CD4-positive, alpha-beta T cell treated with Interleukin-15 for 1 hour (primary cell): ENCODE results near the gene GRIK2.
"Not testable (repeated sequence)": the region's sequence is repeated elsewhere in the genome, so short reads cannot be mapped to it uniquely, and the experiment has no call there.

Experiments used
- DNase-seq: peaks from one replicate; pipeline ENCODE4 v3.0.0-alpha.2; 2020

Gene GRIK2

GRCh38 chr6:101544286-101544685 lies 150.8 kb downstream of the GRIK2 start:
- DNase-seq = no peak

DNA sequence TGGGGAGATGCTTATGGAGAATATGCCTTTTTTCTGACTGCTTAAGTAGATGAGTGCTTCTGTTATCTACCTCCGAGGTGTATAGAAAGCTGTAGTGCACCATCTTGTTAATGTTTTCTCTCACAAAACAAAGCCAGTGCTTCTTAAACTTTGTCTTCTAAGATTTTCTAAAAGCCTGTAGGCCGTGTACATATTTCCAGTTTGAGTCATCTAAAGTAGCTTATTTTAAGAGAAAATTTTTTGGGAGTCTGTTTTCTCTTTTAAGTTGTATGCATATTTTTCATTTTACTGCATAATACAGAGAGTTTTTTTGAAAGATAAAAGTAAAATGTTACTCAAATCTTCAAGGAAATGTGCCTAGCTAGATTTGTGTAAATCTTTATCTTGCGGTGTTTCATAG lies 151.7 kb downstream of the GRIK2 start:
- no peak for DNase-seq

DNA sequence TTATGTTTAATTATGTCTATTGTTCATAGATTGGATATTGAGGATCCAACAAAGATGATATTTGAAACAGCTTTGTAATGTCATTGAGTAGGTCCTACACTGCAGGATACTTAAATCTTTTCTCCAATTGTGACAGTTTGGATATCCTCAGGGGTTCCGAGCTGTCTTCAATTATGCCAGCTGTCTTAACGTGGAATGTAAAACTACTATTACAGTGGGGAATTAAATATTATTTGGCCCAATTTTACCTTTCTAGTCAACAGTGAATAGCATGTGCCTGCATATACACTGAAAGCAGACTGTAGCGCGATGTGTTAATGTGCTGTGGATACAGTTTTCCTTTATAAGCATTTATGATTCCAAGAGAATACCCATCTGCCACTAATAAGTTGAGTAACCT lies 156.9 kb downstream of the GRIK2 start:
- DNase-seq = no peak

DNA sequence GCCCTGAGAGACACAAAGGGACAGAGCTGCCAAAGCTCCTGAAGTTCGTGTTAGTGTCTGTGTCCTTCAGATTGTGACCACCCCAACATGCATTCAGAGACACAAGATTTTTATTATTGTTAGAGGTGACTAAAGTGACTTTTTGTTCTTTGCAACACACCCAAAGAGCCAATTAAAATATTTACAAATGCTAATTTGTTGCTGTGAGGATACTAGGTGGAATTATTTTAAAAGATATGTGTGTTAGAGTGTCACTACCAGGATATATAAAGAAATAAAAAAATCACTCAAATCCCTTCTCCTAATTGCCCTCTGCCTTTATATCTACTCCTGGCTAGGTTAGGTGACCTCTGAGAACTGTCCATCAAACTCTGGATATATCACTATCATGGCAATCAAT lies 160.7 kb downstream of the GRIK2 start:
- no peak for DNase-seq

GRCh38 chr6:101558712-101559111 lies 165.2 kb downstream of the GRIK2 start:
- DNase-seq = no peak

GRCh38 chr6:101572627-101573026 lies 179.1 kb downstream of the GRIK2 start:
- no peak for DNase-seq

DNA sequence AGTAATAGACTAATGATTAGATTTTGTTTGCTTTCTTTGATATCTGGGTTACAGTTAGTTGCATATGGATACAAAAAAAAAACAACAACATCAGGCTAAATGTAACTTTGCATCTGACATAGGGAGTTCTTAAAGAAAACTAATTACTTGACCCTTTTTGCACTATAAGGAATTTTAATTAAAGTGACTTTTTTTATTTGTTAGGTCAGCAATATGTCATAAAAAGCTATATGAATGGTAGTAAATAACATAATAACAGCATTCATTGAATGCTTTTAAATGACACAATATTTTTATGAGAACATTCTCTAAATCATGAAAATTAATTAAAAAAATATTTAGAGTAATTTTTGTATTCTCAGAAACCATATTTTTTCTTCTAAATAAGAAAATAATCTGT lies 183.6 kb downstream of the GRIK2 start:
- no peak for DNase-seq

- DNase-seq = no peak
Measured at GRCh38 chr6:101578306-101578705, 184.8 kb downstream of the GRIK2 start.

DNA sequence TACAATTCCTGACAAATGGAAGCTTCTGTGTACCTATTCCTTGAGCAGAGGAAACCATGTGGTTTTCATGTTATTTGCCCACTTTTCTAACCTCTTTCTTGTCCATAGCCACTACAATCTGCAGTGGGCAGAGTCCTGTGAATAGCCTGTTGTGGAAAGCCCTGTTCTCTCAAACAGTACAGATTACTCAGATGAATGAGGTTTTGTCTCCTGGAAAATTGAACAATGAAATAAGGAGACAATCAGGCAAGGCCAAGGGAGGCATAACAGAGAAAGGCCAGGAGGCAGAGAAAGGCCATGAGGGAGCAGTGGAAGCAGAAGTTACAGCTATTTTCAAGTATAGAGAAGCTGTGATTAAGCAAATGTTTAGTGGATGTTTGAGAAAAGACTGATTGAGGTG lies 189.3 kb downstream of the GRIK2 start:
- no peak for DNase-seq

DNA sequence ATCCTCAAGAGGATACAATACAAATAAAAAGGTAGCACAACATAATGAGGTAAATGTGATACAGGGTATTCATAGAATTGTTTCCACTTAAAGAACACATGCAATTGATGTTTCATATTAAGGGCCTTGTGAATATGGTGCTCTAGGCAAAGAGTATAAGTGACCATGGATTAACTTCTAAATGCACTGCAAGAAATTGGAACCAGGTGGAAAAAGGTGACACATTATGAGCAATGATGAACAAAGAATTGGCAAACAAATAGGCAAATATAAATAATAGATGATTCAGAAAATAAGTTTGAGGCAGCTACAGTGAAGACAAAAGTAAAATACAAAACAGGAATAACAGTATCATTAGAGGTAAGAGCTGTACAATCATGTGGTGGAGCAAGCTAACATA lies 192.0 kb downstream of the GRIK2 start:
- DNase-seq = no peak

DNA sequence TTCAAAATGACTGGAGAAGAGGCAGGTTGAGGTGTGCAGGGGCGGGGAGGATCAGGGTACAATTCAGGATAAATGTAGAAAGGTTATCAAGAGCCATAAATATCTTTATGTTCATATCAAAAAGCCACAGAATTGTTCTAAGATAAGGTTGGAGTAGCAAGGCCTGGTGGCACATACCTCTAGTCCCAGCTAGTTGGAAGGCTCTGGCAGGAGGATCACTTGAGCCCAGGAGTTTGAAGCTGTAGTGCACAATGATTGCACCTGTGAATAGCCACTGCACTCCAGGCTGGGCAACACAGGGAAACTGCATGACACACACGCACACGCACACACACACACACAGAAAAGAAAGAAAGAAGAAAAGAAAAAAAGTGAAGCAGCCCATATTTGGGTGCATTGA lies 194.8 kb downstream of the GRIK2 start:
- no peak for DNase-seq

DNA sequence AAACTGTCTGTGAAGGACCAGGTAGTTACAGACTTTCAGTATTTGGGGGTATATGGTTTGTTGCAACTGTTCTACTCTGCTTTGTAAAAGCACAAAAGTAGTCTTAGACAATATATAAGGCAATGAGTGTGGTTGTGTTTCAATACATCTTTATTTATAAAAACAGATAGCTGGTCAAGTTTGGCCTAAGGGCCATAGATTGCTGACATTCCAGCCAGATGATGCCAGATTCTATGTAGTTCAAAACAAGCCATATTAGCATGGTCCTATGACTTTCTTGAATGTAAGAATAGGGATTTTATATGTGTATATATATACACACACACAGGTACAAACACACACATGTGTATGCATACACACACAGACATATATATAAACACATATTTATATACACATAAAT lies 201.8 kb downstream of the GRIK2 start:
- no peak for DNase-seq

DNA sequence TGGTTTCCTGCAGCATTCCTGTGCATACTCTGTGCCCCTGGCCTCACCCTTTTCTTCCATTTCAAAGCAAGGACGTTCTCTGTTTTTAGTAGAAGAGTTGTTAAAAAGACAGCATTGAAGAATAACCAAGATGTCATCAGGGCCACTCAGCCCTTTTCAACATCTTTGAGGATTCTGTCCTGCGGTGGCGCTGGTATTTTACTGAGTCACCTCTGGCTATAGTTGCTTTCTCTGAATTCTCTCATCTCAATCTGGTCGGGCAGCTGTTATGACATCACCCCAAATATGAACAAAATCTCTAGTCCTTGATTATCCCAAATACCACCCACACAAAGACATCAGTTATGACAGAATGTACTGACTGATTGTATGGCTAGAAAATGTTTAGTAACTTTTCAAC lies 204.2 kb downstream of the GRIK2 start:
- DNase-seq = no peak

DNA sequence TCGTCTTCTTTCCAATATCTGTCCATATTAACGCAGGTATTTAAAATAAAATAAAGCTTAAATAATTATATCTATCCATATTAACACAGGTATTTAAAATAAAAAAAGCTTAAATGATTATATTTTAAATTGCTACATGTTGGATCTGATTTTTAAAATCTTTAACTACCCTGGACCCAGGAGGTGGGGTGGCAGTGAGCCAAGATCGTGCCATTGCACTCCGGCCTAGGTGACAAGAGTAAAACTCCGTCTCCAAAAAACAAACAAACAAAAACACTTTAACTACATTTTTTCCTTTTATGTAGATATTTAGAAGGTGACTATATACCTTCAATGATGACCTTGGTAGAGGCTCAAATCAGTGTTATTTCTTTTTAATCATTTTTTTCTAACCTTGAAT lies 211.9 kb downstream of the GRIK2 start:
- DNase-seq = no peak

GRCh38 chr6:101605874-101606273 lies 212.4 kb downstream of the GRIK2 start:
- no peak for DNase-seq

- no peak for DNase-seq
Measured at GRCh38 chr6:101607111-101607690, 213.7 kb downstream of the GRIK2 start.

- no peak for DNase-seq
Measured at GRCh38 chr6:101608703-101609102, 215.2 kb downstream of the GRIK2 start.

GRCh38 chr6:101613556-101613955 lies 220.0 kb downstream of the GRIK2 start:
- DNase-seq = no peak

DNA sequence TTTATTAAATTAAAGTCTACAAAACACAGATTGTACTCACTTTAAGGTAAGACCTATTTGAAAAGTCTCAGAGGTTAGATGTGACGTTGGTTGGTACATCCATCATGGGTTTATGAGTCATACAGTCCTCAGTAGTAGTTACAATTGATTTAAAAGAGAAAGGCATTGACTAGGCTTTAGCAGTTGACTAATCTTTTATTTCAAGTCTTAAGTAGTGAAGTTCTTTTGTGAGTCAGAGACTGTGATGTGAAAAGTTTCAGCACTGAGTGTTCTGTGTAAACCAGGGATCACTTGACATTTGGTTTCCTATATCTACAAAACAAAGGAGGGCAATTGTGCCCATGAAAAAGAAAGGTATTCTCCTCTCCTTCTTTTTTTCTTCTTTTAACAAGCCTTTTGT lies 221.3 kb downstream of the GRIK2 start:
- DNase-seq = no peak

GRCh38 chr6:101626269-101626668 lies 232.8 kb downstream of the GRIK2 start:
- no peak for DNase-seq

DNA sequence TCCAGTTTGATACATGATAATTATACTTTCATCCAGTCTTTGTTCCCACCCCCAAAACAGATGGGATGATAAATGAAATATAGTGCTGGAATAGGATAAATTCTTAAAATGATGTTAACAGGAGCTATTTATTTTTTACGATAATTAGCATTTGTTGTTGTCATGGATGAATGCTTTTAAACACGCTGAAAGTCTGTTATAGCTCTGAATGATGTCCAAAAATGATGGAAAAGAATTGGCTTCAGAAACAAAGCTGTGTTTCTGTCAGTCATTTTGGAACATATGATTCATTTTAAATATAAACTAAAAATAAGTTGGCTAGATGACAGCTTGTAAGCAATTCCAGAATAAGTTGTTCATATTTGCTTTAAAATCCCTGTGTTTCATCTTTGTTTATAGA lies 237.4 kb downstream of the GRIK2 start:
- no peak for DNase-seq

GRCh38 chr6:101633081-101633480 lies 239.6 kb downstream of the GRIK2 start:
- DNase-seq = no peak

DNA sequence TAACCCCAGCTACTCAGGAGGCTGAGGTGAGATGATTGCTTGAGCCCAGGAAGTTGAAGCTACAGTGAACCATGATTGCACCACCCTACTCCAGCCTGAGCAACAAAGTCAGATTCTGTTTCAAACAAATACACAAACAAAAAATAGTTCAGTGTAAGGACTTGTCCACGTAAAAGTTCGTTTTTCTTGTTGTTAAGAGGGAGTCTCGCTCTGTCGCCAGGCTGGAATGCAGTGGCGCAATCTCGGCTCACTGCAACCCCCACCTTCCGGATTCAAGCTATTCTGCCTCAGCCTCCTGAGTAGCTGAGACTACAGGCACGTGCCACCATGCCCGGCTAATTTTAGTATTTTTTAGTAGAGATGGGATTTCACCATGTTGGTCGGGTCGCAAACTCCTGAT lies 245.4 kb downstream of the GRIK2 start:
- not testable (repeated sequence) for DNase-seq

- no peak for DNase-seq
Measured at GRCh38 chr6:101640131-101640530, 246.6 kb downstream of the GRIK2 start.

DNA sequence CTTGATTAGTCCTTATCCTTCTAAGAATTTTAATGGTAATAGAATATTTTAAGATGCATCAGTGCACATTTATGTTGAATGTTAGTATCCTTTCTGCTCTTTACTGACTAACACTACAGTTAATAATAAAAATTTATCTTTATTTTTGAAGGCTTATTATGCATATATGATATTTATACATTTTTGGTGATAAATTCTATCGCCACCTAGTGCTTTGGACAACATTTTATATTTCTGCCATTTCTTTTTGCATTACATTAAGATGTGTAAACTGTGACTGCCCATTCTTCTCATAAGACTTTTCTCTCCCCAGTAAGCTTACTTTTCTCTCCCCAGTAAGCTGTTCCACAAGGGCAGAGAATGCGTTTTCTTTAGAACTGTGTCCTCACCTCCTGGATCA lies 252.3 kb downstream of the GRIK2 start:
- DNase-seq = no peak
